Measurements from ENCODE around the gene TMCC1.
A peak's percentile ranks its signal among the peaks of the same experiment; 100 is the strongest.
"Not testable (repeated sequence)": the region's sequence is repeated elsewhere in the genome, so short reads cannot be mapped to it uniquely, and the experiment has no call there.

The TMCC1 gene

DNA sequence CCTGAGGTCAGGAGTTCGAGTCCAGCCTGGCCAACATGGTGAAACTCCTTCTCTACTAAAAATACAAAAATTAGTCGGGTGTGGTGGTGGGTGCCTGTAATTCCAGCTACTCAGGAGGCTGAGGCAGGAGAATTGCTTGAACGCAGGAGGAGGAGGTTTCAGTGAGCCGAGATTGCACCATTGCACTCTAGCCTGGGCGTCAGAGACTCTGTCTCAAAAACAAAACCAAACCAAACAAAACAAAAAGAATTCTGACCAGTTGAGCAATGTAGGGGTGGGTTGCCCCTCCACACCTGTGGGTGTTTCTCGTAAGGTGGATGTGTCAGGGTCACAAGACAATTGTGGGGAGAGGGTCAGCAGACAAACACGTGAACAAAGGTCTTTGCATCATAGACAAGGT lies 252.5 kb downstream of the TMCC1 start:
- DNase-seq = not testable (repeated sequence)

DNA sequence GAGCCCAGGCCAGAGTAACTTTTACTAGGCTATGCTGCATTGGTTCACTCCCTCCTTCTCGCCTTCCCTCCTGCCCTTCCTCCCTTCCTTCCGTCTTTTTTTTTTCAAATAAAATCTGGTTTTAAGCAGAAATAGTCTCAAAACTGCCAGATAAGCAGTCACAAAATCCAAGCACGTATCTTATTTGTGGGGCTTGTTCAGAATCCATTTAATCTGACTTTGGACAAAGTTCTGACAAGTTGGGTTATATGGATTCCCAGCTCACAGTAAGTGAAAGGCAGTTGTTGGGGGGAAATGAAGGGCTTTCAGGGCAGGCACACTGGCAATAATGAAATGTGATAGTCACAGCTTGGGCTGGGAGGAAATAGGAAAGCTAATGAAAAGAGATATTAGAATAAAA lies 255.0 kb downstream of the TMCC1 start:
- DNase-seq = no peak

DNA sequence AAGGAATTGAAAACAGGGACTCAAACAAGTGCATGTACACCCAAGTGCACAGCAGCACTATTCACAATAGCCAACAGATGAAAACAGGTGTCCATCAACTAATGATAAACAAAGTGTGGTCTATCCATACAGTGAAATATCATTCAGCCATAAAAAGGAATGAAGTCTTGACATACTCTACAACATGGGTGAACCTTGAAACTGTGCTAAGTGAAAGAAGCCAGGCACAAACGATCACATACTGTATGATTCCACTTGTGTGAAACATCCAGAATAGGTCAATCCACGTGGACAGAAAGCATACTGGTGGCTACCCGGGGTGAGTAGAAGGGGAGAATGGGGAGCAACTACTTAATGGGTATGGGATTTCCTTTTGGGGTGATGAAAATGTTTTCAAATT lies 257.4 kb downstream of the TMCC1 start:
- no peak for DNase-seq

DNA sequence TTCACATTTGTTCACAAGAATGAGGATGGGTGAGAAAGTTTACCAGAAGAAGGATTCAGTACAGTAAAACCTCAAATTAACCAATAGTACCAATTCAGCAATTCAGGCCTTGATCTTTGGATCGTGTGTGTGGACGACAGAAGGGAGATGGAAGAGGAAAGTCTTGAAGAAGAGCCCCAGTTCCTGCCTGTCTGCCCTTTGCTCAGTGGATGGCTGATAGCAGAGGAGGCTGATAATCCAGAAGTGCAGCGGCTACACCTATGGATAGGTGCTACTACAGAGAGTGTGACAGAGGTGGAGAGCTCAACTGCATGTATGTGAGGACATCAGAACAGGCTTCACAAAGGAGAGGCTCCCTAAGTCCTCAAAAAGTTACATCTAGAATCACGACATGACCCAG lies 257.9 kb downstream of the TMCC1 start:
- DNase-seq = no peak

DNA sequence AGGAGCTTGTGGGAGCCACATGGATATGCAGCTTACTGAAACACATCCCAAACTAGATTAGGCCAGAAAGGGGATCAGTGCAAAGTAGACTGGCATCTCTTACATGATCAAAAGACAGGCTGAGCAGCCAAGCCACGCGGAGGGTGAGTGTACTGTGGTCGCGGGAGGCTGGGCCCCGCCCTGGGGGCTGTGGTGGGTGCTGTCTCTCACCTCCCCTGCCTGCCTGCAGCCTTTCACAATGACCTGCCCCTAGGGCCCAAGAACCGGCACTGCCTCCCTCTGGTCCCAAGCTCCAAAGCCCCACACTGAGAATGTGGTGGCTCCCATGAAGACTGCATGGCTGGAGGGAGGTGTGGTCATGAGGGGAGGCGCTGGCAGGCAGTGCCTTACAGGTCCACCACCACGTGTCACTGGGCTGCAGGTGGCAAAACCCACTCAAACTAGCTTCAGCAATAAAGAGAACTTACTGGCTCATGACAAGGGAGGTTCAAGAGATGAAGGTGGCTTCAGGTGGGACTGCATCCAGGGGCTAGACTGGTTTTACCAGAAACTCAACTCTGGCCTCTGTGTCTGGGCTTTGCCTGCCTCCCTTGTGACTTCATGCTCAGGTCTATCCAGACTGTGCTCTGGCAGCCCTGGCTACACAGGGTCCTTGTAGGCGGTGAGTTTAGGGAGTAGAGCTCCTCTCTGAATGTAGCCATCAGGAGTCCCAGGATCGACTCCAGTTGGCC lies 259.6 kb downstream of the TMCC1 start:
- DNase-seq = no peak

DNA sequence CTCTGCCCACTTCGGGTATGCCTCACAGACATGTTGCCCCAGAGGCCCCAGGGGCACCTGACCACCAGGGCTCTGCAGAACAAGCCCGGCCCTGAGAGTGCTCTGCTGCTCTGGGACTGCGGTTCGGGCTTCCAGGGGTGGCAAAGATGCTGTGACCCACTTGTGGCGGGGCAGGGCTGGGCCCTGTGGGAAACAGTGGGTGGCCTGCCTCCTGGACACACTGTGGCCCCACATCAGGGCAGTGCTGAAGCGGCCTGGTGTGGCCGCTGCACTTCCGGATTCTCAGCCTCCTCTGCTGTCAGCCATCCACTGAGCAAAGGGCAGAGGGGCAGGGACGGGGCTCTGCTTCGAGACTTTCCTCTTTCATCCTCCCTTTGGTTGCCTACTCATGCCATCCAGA lies 260.5 kb downstream of the TMCC1 start:
- no peak for DNase-seq

DNA sequence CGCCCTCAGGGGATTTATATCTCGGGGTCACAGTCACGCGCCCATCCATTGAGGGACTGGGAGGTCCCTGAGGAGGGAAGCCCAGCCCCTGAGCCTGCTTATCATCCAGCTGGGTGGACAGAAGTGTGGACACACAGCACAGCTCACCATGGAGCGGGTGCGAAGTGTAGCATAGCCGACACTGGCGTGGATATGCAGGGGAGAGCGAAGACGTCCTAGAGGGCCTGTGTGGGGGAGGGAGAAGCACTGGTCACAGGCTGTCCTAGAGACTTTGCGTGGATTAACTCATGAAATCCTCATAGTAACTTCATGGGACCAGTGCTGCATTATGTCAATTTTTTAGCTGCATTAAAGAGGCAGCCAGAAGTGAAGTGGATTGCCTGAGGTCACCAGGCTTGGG lies 261.0 kb downstream of the TMCC1 start:
- no peak for DNase-seq

DNA sequence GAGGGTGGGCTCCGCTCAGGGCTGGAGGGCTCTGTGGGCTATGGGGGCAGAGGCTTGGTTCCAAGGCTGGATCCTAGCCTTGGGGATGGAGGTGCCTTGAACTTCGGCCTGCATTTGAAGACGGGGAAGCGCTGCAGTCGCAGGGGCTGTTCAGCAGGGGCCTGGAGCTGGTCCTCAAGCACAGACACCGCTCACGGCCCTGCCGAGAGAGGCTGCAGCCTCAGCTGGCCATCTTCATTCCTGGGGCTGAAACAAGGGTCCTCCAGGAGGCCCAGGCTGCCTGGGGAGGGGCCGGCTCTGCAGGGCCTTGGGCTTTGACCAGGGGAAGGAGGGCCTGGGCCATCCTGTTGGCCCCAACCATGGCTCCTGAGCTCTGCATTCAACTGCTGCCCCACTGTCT lies 261.5 kb downstream of the TMCC1 start:
- DNase-seq = no peak

DNA sequence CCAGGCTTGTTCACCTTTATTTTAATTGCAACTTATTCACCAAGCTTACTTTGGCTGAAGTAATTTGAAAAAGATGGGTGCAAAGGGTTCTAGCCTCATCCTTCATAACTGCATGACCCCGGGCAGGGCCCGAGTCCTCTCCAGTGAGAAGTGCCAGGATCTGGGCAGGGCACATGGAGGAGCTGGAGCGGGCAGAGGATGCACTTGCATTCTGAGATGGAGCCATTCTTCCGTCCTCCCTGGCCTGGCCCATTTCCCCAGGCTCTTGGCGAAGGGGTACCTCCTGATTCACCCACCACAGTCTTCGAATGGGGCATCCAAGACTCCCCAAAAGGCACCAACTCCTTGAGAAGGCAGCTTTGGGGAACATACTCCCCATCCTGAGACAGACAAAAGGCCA lies 264.5 kb downstream of the TMCC1 start:
- DNase-seq = no peak

DNA sequence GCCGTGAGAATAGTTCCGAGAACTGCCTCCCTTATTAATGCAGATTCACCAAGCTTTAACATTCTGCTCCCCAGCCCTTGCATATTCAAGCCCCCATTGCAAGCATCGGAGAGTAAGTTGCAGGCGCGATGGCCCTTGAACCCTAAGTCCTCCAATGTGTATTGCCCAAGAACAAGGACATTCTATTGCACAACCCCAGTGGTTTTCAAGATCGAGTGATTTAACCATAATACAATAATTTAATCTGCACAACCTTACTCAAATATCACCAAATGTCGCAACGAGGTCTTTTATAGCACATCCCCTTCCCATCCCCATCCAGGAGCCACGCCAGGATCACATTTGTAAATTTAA lies 265.4 kb downstream of the TMCC1 start:
- no peak for DNase-seq

DNA sequence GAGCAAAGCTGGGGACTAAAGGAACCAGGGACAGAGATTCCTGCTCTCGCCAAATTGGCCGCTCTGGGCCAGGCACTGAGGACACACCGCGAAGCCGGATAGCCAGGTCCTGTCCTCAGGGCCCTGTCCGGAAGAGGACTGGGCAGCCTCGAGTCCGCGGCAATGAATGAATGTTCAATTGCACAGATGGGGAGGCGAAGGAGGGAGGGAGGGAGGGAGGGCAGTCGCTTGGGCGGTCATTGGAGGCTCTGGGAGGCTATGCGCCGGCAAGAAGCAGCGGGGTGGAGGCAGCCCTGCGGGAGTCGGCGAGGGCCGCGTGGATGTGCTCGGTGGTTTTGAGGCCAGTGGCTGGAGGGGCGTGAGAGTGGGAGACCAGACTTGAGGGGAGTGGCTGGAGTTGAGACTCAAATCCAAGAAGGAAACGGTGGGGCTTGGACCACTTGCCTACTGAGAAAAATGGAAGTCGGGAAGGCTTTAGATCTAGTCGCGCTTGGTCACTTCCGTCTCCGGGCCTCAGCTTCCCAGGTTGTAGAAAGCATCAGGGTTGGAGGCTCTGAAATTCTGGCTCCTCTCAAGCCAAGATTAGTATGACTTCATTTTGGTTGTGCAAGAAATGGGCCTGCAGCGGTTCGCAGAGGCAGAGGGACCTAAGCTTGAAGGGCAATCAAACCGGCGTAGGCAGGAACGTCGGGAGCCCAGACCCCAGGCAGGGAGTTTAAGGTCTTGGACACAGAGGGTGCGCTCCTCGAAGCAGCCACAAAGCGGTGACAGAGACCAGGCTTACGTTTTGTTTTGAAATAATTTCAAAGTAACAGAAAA lies 266.0 kb downstream of the TMCC1 start:
- DNase-seq = peak; percentile 86

DNA sequence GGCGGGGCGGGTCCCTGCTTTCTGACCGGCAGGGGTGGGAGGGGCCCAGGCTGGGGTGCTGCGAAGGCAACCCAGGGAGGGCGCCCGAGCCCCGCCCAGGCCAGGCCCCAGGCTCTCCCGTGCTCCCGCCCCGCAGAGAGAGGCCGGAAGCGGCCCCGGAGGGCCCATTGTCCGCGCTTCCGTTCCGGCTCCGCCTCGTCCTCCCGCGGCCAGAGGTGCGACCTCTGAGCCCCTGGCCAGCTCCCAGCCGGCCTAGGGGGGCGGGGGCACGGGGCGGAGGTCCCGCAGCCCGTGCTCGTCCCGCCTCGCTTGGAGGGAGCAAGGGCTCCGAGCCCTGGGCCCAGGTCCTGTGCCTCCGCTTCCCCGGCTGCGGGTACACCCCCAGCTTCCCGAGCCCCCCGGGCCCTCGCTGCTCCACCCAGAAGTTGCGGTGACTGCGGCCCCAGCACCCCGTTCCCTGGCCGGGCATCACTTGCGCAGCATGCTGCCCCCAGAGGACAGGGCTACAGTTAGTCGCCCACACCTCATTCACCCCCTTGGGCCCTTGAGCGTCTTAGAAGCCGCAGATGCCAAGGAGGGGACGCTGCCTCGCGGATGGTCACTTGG lies 266.7 kb downstream of the TMCC1 start:
- DNase-seq = peak; percentile 84

DNA sequence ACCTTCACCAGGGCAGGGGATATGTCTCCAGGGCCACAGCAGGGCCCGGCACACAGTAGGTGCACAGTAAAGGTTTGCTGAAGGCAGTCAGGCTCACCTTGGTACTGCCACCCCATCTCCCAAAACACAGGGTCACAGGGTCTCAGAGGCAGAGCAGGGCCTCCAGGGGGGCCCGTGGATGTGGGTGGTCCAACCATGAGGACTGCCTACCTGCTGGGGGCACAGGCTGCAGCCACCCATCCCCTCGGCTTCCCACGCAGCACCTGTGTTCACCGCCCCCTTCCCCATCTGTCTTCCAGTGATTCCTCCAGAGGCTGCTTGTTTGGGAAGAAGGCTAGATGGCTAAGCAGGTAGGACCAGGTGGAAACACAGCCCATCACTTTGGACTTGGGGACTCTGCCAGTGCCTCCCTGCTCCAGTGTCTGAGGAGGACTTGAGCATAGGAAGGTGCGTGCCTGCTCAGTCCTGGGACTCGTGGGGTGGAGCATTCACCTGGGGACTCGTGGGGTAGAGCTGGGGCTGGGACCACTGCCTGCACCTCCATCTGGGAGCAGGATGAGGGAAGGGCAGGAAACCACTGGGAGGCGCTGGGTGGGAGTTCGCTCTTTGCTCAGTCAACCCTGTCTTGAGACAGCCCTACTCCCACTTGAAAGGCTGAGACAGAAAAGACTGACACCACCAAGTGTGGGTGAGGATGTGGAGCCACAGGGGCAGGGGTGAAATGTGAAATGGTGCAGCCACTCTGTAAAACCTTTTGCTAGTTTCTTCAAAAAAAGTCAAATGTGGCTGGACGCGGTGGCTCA lies 268.2 kb downstream of the TMCC1 start:
- peak; percentile 35 for DNase-seq

DNA sequence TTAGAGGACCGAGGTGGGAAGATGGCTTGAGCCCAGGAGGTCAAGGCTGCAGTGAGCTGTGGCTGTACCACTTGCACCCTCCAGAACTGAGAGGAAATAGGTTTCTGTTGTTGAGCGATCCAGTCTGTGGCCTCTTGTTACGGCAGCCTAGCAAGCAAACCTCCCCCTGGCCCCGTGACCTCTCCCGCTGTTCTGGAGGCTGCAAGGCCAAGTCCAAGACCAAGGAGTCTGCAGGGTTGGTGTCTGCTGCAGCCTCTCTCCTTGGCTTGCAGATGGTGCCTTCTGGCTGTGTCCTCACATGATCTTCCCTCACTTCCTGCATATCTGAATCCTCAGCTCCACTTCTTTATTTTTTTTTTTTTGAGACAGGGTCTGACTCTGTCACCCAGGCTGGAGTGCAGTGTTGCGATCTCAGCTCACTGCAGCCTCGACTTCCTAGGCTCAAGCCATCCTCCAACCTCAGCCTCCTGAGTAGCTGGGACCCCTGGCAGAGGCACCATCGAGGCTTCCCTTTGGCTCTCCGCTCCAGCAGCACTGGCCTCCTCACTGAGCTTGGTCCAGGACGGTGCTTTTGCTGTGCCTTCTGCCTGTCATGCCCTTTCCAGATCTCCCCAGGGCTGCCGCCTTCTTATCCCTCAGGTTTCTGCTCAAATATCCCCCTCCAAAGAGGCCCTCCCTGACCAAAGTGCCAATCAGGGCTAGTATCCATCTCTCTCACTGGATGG lies 269.0 kb downstream of the TMCC1 start:
- no peak for DNase-seq

DNA sequence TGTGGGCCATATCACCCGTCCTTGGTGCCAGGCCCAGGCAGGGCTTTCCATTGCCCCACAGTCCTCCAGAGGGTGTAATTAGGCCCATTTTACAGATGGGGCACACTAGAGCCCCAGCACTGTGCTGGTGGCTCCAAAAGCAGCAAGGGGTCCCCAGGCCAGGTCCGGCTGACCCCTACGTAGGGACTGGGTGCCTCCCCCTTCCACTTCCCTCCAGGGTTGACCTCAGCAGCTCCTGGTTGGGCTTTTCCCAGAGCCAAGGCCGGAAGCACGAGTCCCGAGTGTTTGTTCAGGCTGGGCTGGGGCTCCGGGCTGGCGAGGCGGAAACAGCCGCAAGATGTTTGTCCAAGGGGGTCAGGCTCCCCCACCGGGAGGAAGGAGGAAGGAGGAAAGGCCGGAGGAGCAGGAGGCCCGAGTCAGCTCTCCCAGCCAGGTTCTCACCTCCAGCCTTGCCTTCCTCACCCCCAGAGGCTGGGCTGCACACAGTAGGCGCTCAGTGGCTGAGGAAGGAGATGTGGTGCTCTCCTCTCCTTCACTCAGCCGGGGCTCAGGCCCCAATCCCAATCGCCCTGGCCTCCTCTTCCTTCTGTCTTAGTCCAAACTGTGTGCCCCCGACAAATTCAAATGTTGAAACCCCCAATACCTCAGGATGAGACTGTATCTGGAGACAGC lies 269.9 kb downstream of the TMCC1 start:
- DNase-seq = no peak

DNA sequence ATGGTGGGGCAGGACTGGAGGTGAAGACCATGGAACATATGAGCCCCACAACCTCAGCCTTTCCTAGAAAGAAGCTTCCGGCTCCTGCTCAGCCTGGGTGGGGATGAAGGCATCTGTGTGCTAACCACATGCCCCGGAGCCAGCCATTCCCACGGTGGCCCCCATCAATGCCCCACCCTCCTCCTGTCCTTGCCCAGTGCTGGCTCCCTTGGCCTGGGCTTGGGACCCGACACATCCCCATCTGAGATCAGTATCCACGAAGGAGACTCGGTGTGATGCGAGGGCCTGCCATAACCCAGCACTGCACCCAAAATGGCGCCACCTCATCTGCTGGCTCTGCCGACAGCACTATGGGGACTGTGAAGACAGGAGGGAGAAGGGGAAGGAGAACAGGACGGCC lies 270.6 kb downstream of the TMCC1 start:
- DNase-seq = no peak

DNA sequence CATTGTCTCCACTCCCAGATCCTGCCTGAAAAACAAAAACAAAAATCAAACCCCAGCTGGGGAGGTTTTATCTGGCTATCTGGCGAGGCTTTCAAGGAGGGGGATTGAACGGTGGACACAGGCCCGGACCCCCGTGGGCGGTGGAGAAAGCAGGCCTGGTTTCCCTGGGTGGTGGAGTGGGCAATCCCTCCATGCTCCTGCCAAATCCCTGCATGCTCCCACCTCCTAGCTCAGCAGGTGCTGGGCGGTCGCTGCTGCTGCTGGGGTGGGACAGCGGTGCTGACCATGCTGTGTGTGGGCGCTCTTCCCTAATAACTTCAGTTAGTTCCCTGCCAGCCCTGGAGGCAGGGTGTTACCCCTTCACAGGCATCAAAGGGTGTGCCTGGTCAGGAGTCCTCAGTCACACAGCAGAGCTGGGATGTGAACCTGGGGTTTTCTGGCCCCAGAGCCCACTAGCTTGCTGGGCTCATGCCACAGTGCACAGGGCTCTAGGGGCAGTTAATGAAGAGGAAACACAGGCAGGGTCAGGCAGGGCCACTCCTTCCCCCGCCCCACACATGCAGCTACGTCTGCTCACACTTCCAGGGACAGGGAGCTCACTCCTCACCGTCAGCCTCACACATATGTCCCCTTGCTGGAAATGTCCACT lies 271.2 kb downstream of the TMCC1 start:
- no peak for DNase-seq

DNA sequence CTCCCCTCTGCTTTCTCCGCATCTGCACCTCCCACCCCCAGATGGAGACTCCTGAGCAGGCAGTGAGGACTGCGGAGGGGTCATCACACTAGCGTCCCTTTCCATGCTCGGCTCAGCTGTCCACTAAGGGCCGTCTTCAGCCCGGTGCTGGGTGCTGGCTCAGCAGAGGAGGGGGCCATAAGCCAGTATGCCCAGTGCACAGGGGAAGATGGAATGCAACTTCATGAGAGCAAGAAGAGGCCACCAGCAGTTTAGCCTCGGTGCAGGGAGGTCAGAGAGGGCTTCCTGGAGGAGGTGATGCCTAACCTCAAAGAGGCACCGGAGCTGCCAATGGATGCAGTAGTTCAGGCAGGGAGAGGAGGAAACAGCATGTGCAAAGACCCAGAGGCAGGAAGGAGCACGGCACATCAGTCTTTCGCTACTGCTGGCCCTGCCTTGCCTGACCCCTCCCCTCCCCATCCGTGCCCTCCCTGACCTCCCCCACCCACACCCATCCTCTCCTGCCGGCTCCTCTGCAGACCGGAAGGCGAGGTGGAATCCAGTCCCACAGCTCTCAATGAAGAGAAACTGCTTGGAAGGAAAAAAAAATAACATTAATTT lies 271.8 kb downstream of the TMCC1 start:
- DNase-seq = no peak

DNA sequence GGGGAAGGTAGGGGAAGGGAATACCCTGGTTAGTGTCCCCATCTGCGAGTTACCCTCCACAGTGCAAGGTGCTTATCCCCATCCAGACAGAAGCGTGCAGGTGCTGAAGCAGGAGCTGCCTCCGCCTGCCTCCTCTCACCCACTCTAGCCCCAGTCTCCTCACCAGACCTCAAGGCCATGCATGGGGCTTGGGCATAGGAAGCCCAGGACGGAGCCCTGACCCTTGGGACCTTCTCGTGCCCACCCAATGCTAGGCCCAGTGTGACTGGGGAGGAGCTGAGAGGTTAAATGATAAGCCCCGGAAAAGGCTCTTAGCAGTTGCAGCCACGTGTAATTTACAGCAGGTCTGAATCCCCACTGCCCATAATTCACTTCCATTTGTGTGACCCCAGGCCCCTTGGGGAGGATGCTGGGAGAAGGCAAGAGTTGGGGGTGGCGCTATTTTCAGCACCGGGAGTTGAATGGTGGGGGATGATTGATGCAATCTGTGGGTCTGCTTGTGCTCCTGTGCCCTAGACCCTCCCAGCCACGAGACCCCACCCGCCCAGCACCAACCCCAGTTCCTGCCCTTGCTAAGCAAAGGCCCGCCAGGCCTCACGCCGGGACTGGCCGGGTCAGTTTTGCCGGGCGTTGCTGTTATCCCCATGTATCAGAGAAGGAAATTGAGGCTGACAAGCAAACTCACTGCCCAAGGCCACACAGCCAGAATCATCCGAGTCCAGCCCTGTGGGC lies 272.5 kb downstream of the TMCC1 start:
- DNase-seq = no peak

DNA sequence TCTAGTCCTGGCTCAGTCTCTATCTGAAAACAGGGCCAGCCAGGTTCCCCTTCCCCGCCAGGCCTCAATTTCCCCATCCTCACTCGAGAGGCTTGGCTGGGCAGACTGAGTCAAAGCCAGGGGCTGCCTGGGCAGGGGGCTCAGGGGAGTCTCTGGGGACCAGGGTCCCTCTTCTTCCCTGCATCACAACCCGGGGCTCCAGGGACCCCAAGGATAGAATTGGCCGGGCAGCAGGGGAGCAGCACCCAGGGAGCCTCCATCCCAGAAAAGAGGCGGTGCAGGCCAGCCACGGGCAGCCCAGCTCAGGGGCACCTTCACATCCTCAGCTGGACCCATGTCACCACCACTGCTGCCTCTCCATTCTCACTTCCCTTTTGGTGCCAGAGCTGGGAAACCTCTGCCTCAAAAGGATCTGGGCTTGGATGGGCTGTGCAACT lies 273.8 kb downstream of the TMCC1 start:
- no peak for DNase-seq
